Stimulated activated CD4-positive, alpha-beta T cell treated with anti-CD3 and anti-CD28 coated beads, Interleukin-1b, Interleukin-23, amount 100 ng/mL, for 48 hours (primary cell): Measurements from ENCODE around the gene AMOTL1.

Experiments used
- DNase-seq: peaks from one replicate; pipeline ENCODE4 v3.0.0-alpha.2; 2020

Gene AMOTL1

GRCh38 chr11:94858012-94858705 is 90.0 kb downstream of the AMOTL1 start:
- DNase-seq: no peak

GRCh38 chr11:94860333-94860732 is 92.2 kb downstream of the AMOTL1 start:
- DNase-seq: no peak

GRCh38 chr11:94861306-94861845 is 93.2 kb downstream of the AMOTL1 start:
- no peak for DNase-seq

- DNase-seq: no peak
These were observed 95.0 kb downstream of the AMOTL1 start for GRCh38 chr11:94862926-94863880.

GRCh38 chr11:94864506-94865045 is 96.4 kb downstream of the AMOTL1 start:
- DNase-seq: no peak

GRCh38 chr11:94866231-94866822 is 98.2 kb downstream of the AMOTL1 start:
- no peak for DNase-seq

- DNase-seq: no peak
These were observed 99.0 kb downstream of the AMOTL1 start for GRCh38 chr11:94866936-94867795.

GRCh38 chr11:94868468-94868867 is 100.3 kb downstream of the AMOTL1 start:
- no peak for DNase-seq

GRCh38 chr11:94869186-94869585 is 101.0 kb downstream of the AMOTL1 start:
- no peak for DNase-seq

GRCh38 chr11:94870422-94870821 is 102.3 kb downstream of the AMOTL1 start:
- DNase-seq: no peak

- no peak for DNase-seq
These were observed 103.5 kb downstream of the AMOTL1 start for GRCh38 chr11:94871491-94872185.

- DNase-seq: no peak
These were observed 105.9 kb downstream of the AMOTL1 start for GRCh38 chr11:94873916-94874540.

- no peak for DNase-seq
These were observed 108.1 kb downstream of the AMOTL1 start for GRCh38 chr11:94876222-94876621.

GRCh38 chr11:94876645-94877442 is 108.7 kb downstream of the AMOTL1 start:
- peak; percentile 79 for DNase-seq

GRCh38 chr11:94877443-94878200 is 109.5 kb downstream of the AMOTL1 start:
- DNase-seq: no peak

GRCh38 chr11:94879006-94879405 is 110.8 kb downstream of the AMOTL1 start:
- no peak for DNase-seq

- DNase-seq: no peak
These were observed 112.1 kb downstream of the AMOTL1 start for GRCh38 chr11:94880216-94880615.

- DNase-seq: no peak
These were observed 114.8 kb downstream of the AMOTL1 start for GRCh38 chr11:94882931-94883330.

GRCh38 chr11:94883878-94884277 is 115.7 kb downstream of the AMOTL1 start:
- DNase-seq: no peak
